Gastroesophageal sphincter (tissue), 3 donors: ENCODE measurements around the gene KLC1.
A peak's percentile ranks its signal among the peaks of the same experiment; 100 is the strongest.

Source experiments
- CTCF ChIP-seq, 4 experiments: fragments of 200-600 bp in 2 of 4; fragments of 450-650 bp in 2 of 4; sonication (generic) in 1 of 4; IDR thresholded peaks; one replicate each; pipeline ENCODE4 v1.5.1; 2017 to 2019; ENCODE audit warnings: antibody characterized with exemption in 4 of 4, mild to moderate bottlenecking in 2 of 4, moderate library complexity in 2 of 4
- EP300 ChIP-seq: sonication (generic); formaldehyde crosslinking; IDR thresholded peaks from one replicate; pipeline ENCODE4 v1.6.1; 2017; ENCODE audit warnings: antibody characterized with exemption, mild to moderate bottlenecking
- POLR2A ChIP-seq, 2 donors: fragments of 450-650 bp; IDR thresholded peaks; one replicate each; pipeline ENCODE4 v1.6.1; 2017; ENCODE audit warnings: antibody characterized with exemption in 2 of 2, mild to moderate bottlenecking in 2 of 2, moderate library complexity in 1 of 2

GRCh38 chr14:103679351-103679750, 50.3 kb downstream of the KLC1 start:
- TF ChIP-seq CTCF (IDR thresholded peaks at IDR 0.05) (peak; percentile 15 to 56 (median 38)), EP300 (no peak), POLR2A (IDR thresholded peaks at IDR 0.05) (no peak)
